PC-3 (cell line): Measurements from ENCODE around the gene RAD51AP1. TPM values are rescaled to one million over a fixed set of nuclear protein-coding genes. Genes with fewer than 3 reads are reported as not detected.
"Not testable (repeated sequence)": the region's sequence is repeated elsewhere in the genome, so short reads cannot be mapped to it uniquely, and the experiment has no call there.

Experiments
- ATAC-seq: fragments of 200-7000 bp; cut with Tn5 transposase; 2 replicates; pipeline ENCODE4 v1.9.1; 2020; ENCODE audit warnings: mild to moderate bottlenecking, moderate library complexity
- BruUV-seq: library from RNA; stranded (reverse); fragments of 400-500 nt; replicated peaks from 2 replicates; lab custom pipeline; 2021; lab: Mats Ljungman, UMichigan
- CTCF ChIA-PET: fragments of 300-600 bp; sonication (Branson Sonifier 250); formaldehyde crosslinking; loops from one replicate; lab custom pipeline; 2022; ENCODE audit warnings: antibody characterized with exemption; lab: Charles Lee
- POLR2A ChIA-PET: fragments of 300-600 bp; sonication (Branson Sonifier 250); formaldehyde crosslinking; loops from one replicate; lab custom pipeline; 2022; ENCODE audit warnings: antibody characterized with exemption; ENCODE audit not compliant: unreplicated experiment; lab: Charles Lee
- DNase-seq: peaks from one replicate; pipeline ENCODE4 v3.0.0-alpha.2; 2015
- H2AFZ ChIP-seq: fragments of 300-600 bp; sonication (generic); 2 replicates; pipeline ENCODE4 v1.6.0; 2016; ENCODE audit warnings: antibody characterized with exemption, low read length
- H3F3A ChIP-seq: fragments of 300-600 bp; sonication (generic); one replicate; pipeline ENCODE4 v1.6.0; 2017; ENCODE audit warnings: antibody characterized with exemption, low read length, control low read depth, mild to moderate bottlenecking; ENCODE audit not compliant: unreplicated experiment
- H3K27ac ChIP-seq: fragments of 300-600 bp; sonication (generic); 2 replicates; pipeline ENCODE4 v1.5.1; 2016; ENCODE audit warnings: mild to moderate bottlenecking, low read length
- H3K27me3 ChIP-seq: fragments of 300-600 bp; sonication (generic); 2 replicates; pipeline ENCODE4 v1.6.1; 2016; ENCODE audit warnings: low read length, mixed read lengths
- H3K36me3 ChIP-seq: fragments of 300-600 bp; sonication (generic); 2 replicates; pipeline ENCODE4 v1.6.1; 2016; ENCODE audit warnings: low read depth, mixed run types, low read length, mixed read lengths
- H3K4me1 ChIP-seq: fragments of 300-600 bp; sonication (generic); 2 replicates; pipeline ENCODE4 v1.5.1; 2016; ENCODE audit warnings: low read length; ENCODE audit not compliant: insufficient read depth
- H3K4me2 ChIP-seq: fragments of 300-600 bp; sonication (generic); 2 replicates; pipeline ENCODE4 v1.6.0; 2016; ENCODE audit warnings: low read length
- H3K4me3 ChIP-seq: fragments of 300-600 bp; sonication (generic); 2 replicates; pipeline ENCODE4 v1.5.1; 2016; ENCODE audit warnings: mild to moderate bottlenecking, low read length, mixed read lengths
- H3K79me2 ChIP-seq: fragments of 300-600 bp; sonication (generic); 2 replicates; pipeline ENCODE4 v1.6.1; 2017; ENCODE audit warnings: low read length, mixed read lengths
- H3K9ac ChIP-seq: fragments of 300-600 bp; sonication (generic); 2 replicates; pipeline ENCODE4 v1.6.0; 2016; ENCODE audit warnings: mild to moderate bottlenecking, low read length
- H3K9me2 ChIP-seq: fragments of 300-600 bp; sonication (generic); replicated peaks from 2 replicates; pipeline ENCODE4 v1.6.1; 2016; ENCODE audit warnings: mixed run types, low read length, mixed read lengths
- H3K9me3 ChIP-seq: fragments of 300-600 bp; sonication (generic); 2 replicates; pipeline ENCODE4 v1.6.1; 2016; ENCODE audit warnings: low read length, mixed read lengths
- H4K20me1 ChIP-seq: fragments of 300-600 bp; sonication (generic); 2 replicates; pipeline ENCODE4 v1.6.1; 2016; ENCODE audit warnings: low read length, mixed read lengths
- EZH2 ChIP-seq: fragments of 300-600 bp; sonication (generic); IDR thresholded peaks from one replicate; pipeline ENCODE4 v1.6.1; 2017; ENCODE audit warnings: antibody characterized with exemption, mild to moderate bottlenecking, low read length; ENCODE audit not compliant: unreplicated experiment
- EZH2phosphoT487 ChIP-seq: fragments of 300-600 bp; sonication (generic); IDR thresholded peaks from 2 replicates; pipeline ENCODE4 v1.6.1; 2018; ENCODE audit warnings: mild to moderate bottlenecking, antibody characterized with exemption, low read length, borderline replicate concordance
- intact Hi-C: fragments of 100-400 bp; cut with micrococcal nuclease; formaldehyde crosslinking; loops from 2 replicates; pipeline ENCODE4 v1.9.0; 2023
- total RNA-seq: library from RNA; depleted of rRNA; stranded (reverse); fragments of >200 nt; gene quantifications from 2 replicates; pipeline ENCODE4 v1.2.3, GENCODE V29; 2014
- TF ChIP-seq, protein P1 (sequence below): fragments of 300-600 bp; sonication (generic); conservative IDR thresholded peaks from 2 replicates; pipeline ENCODE4 v1.5.1; 2017; ENCODE audit warnings: antibody characterized with exemption, low read depth, mild to moderate bottlenecking, low read length

Gene RAD51AP1
- total RNA-seq, 1 experiment from 2014 or later, result 24.7 TPM

GRCh38 chr12:4505376-4505986, 33.2 kb upstream of the RAD51AP1 start:
- Histone ChIP-seq H2AFZ (no peak overlapping the region), H3K4me2 (no peak overlapping the region), H3K9ac (no peak overlapping the region), H3K27ac (no peak overlapping the region), H3K9me3 (no peaks in the 10 kb centered on the region), H3F3A (no peaks in the 10 kb centered on the region), H3K27me3 (no peaks in the 10 kb centered on the region), H3K79me2 (no peaks in the 10 kb centered on the region), H3K36me3 (no peaks in the 10 kb centered on the region; the same call in 1 of the 2 replicates), H3K4me3 (no peak overlapping the region), H4K20me1 (no peaks in the 10 kb centered on the region), H3K9me2 (no peaks in the 10 kb centered on the region), H3K4me1 (peaks cover 6% of the 10 kb centered on the region)
- intact Hi-C loops, result no loop called here
- POLR2A ChIA-PET, result no interaction called here
- no TSS peak for BruUV-seq
- DNase-seq, result no peak
- no peak for ATAC-seq
- CTCF ChIA-PET, result no interaction called here
- TF ChIP-seq EZH2phosphoT487, result no peak
- no peak for TF ChIP-seq EZH2
- TF ChIP-seq, protein P1, sequence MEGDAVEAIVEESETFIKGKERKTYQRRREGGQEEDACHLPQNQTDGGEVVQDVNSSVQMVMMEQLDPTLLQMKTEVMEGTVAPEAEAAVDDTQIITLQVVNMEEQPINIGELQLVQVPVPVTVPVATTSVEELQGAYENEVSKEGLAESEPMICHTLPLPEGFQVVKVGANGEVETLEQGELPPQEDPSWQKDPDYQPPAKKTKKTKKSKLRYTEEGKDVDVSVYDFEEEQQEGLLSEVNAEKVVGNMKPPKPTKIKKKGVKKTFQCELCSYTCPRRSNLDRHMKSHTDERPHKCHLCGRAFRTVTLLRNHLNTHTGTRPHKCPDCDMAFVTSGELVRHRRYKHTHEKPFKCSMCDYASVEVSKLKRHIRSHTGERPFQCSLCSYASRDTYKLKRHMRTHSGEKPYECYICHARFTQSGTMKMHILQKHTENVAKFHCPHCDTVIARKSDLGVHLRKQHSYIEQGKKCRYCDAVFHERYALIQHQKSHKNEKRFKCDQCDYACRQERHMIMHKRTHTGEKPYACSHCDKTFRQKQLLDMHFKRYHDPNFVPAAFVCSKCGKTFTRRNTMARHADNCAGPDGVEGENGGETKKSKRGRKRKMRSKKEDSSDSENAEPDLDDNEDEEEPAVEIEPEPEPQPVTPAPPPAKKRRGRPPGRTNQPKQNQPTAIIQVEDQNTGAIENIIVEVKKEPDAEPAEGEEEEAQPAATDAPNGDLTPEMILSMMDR, result no peak

DNA sequence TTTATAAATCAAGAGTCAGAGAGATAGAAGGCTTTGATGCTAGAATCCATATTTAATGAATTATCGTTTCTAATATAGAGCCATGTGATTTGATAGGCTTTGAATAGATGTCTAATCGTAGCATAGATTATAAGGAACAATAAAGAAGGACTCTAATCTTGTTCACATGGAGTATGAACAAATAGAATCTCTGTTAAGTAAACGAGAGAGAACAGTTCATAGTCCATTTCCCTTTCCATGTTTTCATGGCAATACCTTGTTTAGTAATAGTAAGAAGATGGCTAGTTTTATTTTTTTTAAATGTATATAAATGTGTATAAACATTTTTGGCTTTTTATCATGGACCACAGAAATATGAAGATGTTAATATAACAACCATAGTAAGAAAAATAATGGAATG, 32.3 kb upstream of the RAD51AP1 start:
- H3K9ac ChIP-seq, result no peak overlapping the region
- H2AFZ ChIP-seq, result no peak overlapping the region
- DNase-seq, result no peak
- POLR2A ChIA-PET, result no interaction called here
- intact Hi-C loops, result no loop called here
- no peaks in the 10 kb centered on the region for H3K9me3 ChIP-seq
- H3K79me2 ChIP-seq, result no peaks in the 10 kb centered on the region
- H3F3A ChIP-seq, result no peaks in the 10 kb centered on the region
- H3K9me2 ChIP-seq, result no peaks in the 10 kb centered on the region
- H3K4me3 ChIP-seq, result no peak overlapping the region
- ATAC-seq, result no peak
- peaks cover 6% of the 10 kb centered on the region for H3K4me1 ChIP-seq
- H3K27ac ChIP-seq, result no peak overlapping the region
- no TSS peak for BruUV-seq
- no peak overlapping the region for H3K4me2 ChIP-seq
- TF ChIP-seq EZH2 (no peak), EZH2phosphoT487 (no peak)
- TF ChIP-seq, protein P1, result no peak
- CTCF ChIA-PET, result no interaction called here
- H3K27me3 ChIP-seq, result no peaks in the 10 kb centered on the region
- H3K36me3 ChIP-seq, result no peaks in the 10 kb centered on the region; the same call in 1 of the 2 replicates
- no peaks in the 10 kb centered on the region for H4K20me1 ChIP-seq

- intact Hi-C loops, result no loop called here
- Histone ChIP-seq H3K27ac (no peak overlapping the region), H3K36me3 (no peaks in the 10 kb centered on the region; the same call in 1 of the 2 replicates), H3K79me2 (no peaks in the 10 kb centered on the region), H3K4me2 (no peak overlapping the region), H3K9me2 (no peaks in the 10 kb centered on the region), H3K4me1 (peaks cover 6% of the 10 kb centered on the region), H3F3A (no peaks in the 10 kb centered on the region), H3K27me3 (no peaks in the 10 kb centered on the region), H2AFZ (no peak overlapping the region), H4K20me1 (no peaks in the 10 kb centered on the region), H3K9ac (no peak overlapping the region), H3K9me3 (no peaks in the 10 kb centered on the region), H3K4me3 (no peak overlapping the region)
- peak; percentile 12 for DNase-seq
- ATAC-seq, result peak; percentile 65
- ChIA-PET CTCF (no interaction called here), POLR2A (no interaction called here)
- no peak for TF ChIP-seq EZH2phosphoT487
- TF ChIP-seq, protein P1, result no peak
- TF ChIP-seq EZH2, result no peak
- no TSS peak for BruUV-seq
These were observed 31.8 kb upstream of the RAD51AP1 start for GRCh38 chr12:4506870-4507269.

DNA sequence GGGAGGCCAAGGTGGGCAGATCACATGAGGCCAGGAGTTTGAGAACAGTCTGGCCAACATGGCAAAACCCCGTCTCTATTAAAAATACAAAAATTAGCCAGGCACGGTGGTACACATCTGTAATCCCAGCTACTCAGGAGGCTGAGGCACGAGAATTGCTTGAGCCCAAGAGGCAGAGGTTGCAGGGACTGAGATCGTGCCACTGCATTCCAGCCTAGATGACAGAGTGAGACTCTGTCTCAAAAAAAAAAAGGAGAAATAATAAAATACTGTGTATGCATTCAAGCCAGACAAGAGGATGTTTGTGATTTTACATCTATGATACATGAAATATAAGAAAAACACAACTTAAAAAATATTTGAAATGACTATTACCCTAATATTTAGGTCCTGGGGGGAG, 30.2 kb upstream of the RAD51AP1 start:
- POLR2A ChIA-PET, DNase-seq, H3K79me2 ChIP-seq, H3K9me3 ChIP-seq, H3K9ac ChIP-seq, H2AFZ ChIP-seq, intact Hi-C loops, H4K20me1 ChIP-seq, CTCF ChIA-PET, BruUV-seq, H3K4me1 ChIP-seq, H3K36me3 ChIP-seq, H3F3A ChIP-seq, H3K27ac ChIP-seq, H3K4me3 ChIP-seq, H3K4me2 ChIP-seq, ATAC-seq, H3K27me3 ChIP-seq, H3K9me2 ChIP-seq: not testable (repeated sequence)
